Esophagus muscularis mucosa (tissue), 4 donors: ENCODE data around the gene SMAD9. TPM values are rescaled to one million over a fixed set of nuclear protein-coding genes. Genes with fewer than 3 reads are reported as not detected.
A peak's percentile ranks its signal among the peaks of the same experiment; 100 is the strongest.

Experiments
- DNase-seq: peaks from one replicate; pipeline ENCODE4 v3.0.0-alpha.2; 2017; ENCODE audit errors: extremely low spot score
- H3K27ac ChIP-seq, 4 donors: fragments of 200-600 bp; sonication (generic); replicated peaks in 1 of 4; 1 replicate in 3 of 4; 2 replicates in 1 of 4; pipeline ENCODE4 v1.5.1; 2016 to 2019; ENCODE audit warnings: mild to moderate bottlenecking in 1 of 4
- H3K27me3 ChIP-seq, 4 donors: fragments of 200-600 bp; sonication (generic); one replicate each; pipeline versions ENCODE4 v1.5.1 to v1.6.0; 2016 to 2019
- H3K36me3 ChIP-seq, 4 donors: fragments of 200-600 bp; sonication (generic); one replicate each; pipeline ENCODE4 v1.5.1; 2016 to 2019
- H3K4me1 ChIP-seq, 4 donors: fragments of 200-600 bp; sonication (generic); one replicate each; pipeline ENCODE4 v1.5.1; 2016 to 2019
- H3K4me3 ChIP-seq, 4 donors: fragments of 200-600 bp; sonication (generic); 1 replicate in 2 of 4; 2 replicates in 2 of 4; pipeline ENCODE4 v1.5.1; 2016 to 2019; ENCODE audit warnings: mild to moderate bottlenecking in 4 of 4, moderate library complexity in 1 of 4
- H3K9me3 ChIP-seq, 4 donors: fragments of 200-600 bp; sonication (generic); 1 replicate in 3 of 4; 2 replicates in 1 of 4; pipeline ENCODE4 v1.5.1; 2016 to 2019
- CTCF ChIP-seq, 3 experiments: fragments of 200-600 bp in 2 of 3; fragments of 450-650 bp in 1 of 3; sonication (generic) in 2 of 3; IDR thresholded peaks; one replicate each; pipeline ENCODE4 v1.5.1; 2017 to 2019; ENCODE audit warnings: antibody characterized with exemption in 3 of 3, mild to moderate bottlenecking in 2 of 3, moderate library complexity in 1 of 3
- EP300 ChIP-seq: sonication (generic); formaldehyde crosslinking; IDR thresholded peaks from one replicate; pipeline ENCODE4 v1.6.1; 2017; ENCODE audit warnings: antibody characterized with exemption
- POLR2A ChIP-seq: fragments of 450-650 bp; IDR thresholded peaks from one replicate; pipeline ENCODE4 v1.6.1; 2017; ENCODE audit warnings: antibody characterized with exemption, moderate library complexity, mild to moderate bottlenecking, low read depth
- POLR2AphosphoS5 ChIP-seq, 2 donors: sonication (generic); formaldehyde crosslinking; IDR thresholded peaks; one replicate each; pipeline ENCODE4 v1.6.1; 2017; ENCODE audit warnings: antibody characterized with exemption in 2 of 2
- WGBS: methylation state at CpG from one replicate; pipeline ENCODE4 v1.1.5; 2018; 5-methylcytosine and 5-hydroxymethylcytosine counted together
- intact Hi-C: fragments of 100-400 bp; cut with DNase I; formaldehyde crosslinking; loops from one replicate; pipeline ENCODE4 v1.15.1; 2023
- total RNA-seq, 4 donors: library from RNA; depleted of rRNA; stranded (reverse); fragments of >200 nt; gene quantifications; one replicate each; pipeline versions ENCODE4 v1.1.0 to v1.2.1, GENCODE V29; 2016

SMAD9 gene
- total RNA-seq, 4 donors from 2014 or later: 44.0 to 108 (median 69.0) TPM

- Histone ChIP-seq H3K4me3 (no peak overlapping the region), H3K27ac (no peak overlapping the region), H3K27me3 (no peaks in the 10 kb centered on the region), H3K36me3 (peaks cover 8 to 44% (median 25%) of the 10 kb centered on the region in 4 donors), H3K9me3 (no peaks in the 10 kb centered on the region), H3K4me1 (peaks cover under 1 to 26% (median 8%) of the 10 kb centered on the region in 4 donors)
- intact Hi-C loops: loop anchor here (5.0 kb wide), 1 partner anchor 41 kb away; no protein-coding TSS in a partner anchor
- DNase-seq: no peak
- TF ChIP-seq POLR2AphosphoS5 (IDR thresholded peaks at IDR 0.05): no peak
- TF ChIP-seq EP300: no peak
- TF ChIP-seq POLR2A: no peak
- no peak for TF ChIP-seq CTCF (IDR thresholded peaks at IDR 0.05)
- WGBS: 67% methylated on average over 4 of the region's 4 CpGs
Measured at GRCh38 chr13:36875961-36876360, 44.1 kb downstream of the SMAD9 start.

GRCh38 chr13:36875431-36875830, 44.6 kb downstream of the SMAD9 start:
- no peak overlapping the region for H3K27ac ChIP-seq
- no peak overlapping the region for H3K4me3 ChIP-seq
- H3K36me3 ChIP-seq: peaks cover 8 to 49% (median 25%) of the 10 kb centered on the region in 4 donors
- no peak for DNase-seq
- no peaks in the 10 kb centered on the region for H3K27me3 ChIP-seq
- H3K4me1 ChIP-seq: peaks cover 0 to 22% (median 5%) of the 10 kb centered on the region in 4 donors
- 85% methylated on average over 4 of the region's 4 CpGs for WGBS
- no peaks in the 10 kb centered on the region for H3K9me3 ChIP-seq
- TF ChIP-seq POLR2A (no peak), POLR2AphosphoS5 (IDR thresholded peaks at IDR 0.05) (no peak), CTCF (IDR thresholded peaks at IDR 0.05) (no peak), EP300 (no peak)
- intact Hi-C loops: loop anchor here (5.0 kb wide), 1 partner anchor 42 kb away; no protein-coding TSS in a partner anchor

- Histone ChIP-seq H3K4me3 (no peak overlapping the region), H3K9me3 (no peaks in the 10 kb centered on the region), H3K27ac (no peak overlapping the region), H3K27me3 (no peaks in the 10 kb centered on the region), H3K4me1 (peaks cover 0 to 16% (median 3%) of the 10 kb centered on the region in 4 donors), H3K36me3 (peaks cover 0 to 52% (median 23%) of the 10 kb centered on the region in 4 donors)
- DNase-seq: peak; percentile 83
- 72% methylated on average over 10 of the region's 10 CpGs for WGBS
- intact Hi-C loops: no loop called here
- TF ChIP-seq EP300 (no peak), POLR2AphosphoS5 (IDR thresholded peaks at IDR 0.05) (no peak), CTCF (IDR thresholded peaks at IDR 0.05) (no peak), POLR2A (no peak)
Measured at GRCh38 chr13:36872621-36873020, 47.4 kb downstream of the SMAD9 start.

- H3K9me3 ChIP-seq: no peaks in the 10 kb centered on the region
- H3K4me3 ChIP-seq: no peak overlapping the region
- peaks cover 0 to 16% (median 3%) of the 10 kb centered on the region in 4 donors for H3K4me1 ChIP-seq
- peak; percentile 55 for DNase-seq
- no peak for TF ChIP-seq POLR2A
- no peak for TF ChIP-seq CTCF (IDR thresholded peaks at IDR 0.05)
- no peak for TF ChIP-seq POLR2AphosphoS5 (IDR thresholded peaks at IDR 0.05)
- TF ChIP-seq EP300: no peak
- WGBS: 94% methylated on average over 1 of the region's 1 CpG
- H3K27me3 ChIP-seq: no peaks in the 10 kb centered on the region
- peaks cover 8 to 73% (median 32%) of the 10 kb centered on the region in 4 donors for H3K36me3 ChIP-seq
- intact Hi-C loops: no loop called here
- no peak overlapping the region for H3K27ac ChIP-seq
Measured at GRCh38 chr13:36870050-36870692, 49.9 kb downstream of the SMAD9 start.
